Measurements from ENCODE around the gene SDK1. TPM values are rescaled to one million over a fixed set of nuclear protein-coding genes. Genes with fewer than 3 reads are reported as not detected.

SDK1 gene
- total and polyA plus RNA-seq, 10 of the 15 experiments (the other 5 are each of a cell fraction or from before 2014, with no cell fraction given) = 0.14 to 0.33 TPM; not detected in 8

DNA sequence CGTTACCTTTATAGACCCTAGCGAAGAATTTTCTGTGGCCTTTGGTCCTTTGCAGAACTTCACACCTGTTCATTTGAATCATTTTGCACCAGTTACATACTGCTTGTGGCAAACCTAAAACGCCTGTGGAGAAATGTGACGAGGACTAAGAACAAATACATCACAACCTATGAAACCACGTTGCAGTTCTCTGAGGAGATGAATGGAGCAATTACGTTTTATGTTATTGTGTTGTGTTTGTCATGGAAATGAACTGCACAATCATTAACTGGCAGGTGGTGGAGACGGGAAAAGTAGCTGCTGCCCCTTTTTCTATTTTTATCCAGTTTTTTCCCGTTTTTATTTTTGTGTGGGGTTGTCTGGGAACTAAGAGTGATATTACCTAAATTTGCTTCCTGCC is 505.5 kb downstream of the SDK1 start:
- no peak overlapping the region for H3K27ac ChIP-seq (ENCODE audit: control insufficient read depth, insufficient read depth)
- POLR2A ChIA-PET = no interaction called here
- intact Hi-C loops (cut with micrococcal nuclease; ENCODE audit: unreplicated experiment) (no loop called here), in situ Hi-C loops (cut with MboI) (no loop called here)
- RAD21 ChIA-PET (ENCODE audit: unreplicated experiment) = no interaction called here
- TF ChIP-seq CHD1 (IDR thresholded peaks at IDR 0.05; ENCODE audit: low read depth, low read length) (no peak), ZSCAN29 (IDR thresholded peaks at IDR 0.05) (no peak), POLR2A (IDR thresholded peaks at IDR 0.05; ENCODE audit: low read depth, low read length) (no peak), FOXK2 (IDR thresholded peaks at IDR 0.05) (no peak), HCFC1 (IDR thresholded peaks at IDR 0.05; ENCODE audit: low read length) (no peak), ESRRA (IDR thresholded peaks at IDR 0.05; ENCODE audit: low read length) (no peak), MTA3 (IDR thresholded peaks at IDR 0.05; ENCODE audit: borderline replicate concordance, low read length) (no peak), ETV6 (conservative IDR thresholded peaks at IDR 0.05 in 1 of 2, IDR thresholded peaks at IDR 0.05 in 1 of 2; ENCODE audit: borderline replicate concordance in 1 of 2, low read depth in 1 of 2) (no peak)
- TF ChIP-seq, protein P1, sequence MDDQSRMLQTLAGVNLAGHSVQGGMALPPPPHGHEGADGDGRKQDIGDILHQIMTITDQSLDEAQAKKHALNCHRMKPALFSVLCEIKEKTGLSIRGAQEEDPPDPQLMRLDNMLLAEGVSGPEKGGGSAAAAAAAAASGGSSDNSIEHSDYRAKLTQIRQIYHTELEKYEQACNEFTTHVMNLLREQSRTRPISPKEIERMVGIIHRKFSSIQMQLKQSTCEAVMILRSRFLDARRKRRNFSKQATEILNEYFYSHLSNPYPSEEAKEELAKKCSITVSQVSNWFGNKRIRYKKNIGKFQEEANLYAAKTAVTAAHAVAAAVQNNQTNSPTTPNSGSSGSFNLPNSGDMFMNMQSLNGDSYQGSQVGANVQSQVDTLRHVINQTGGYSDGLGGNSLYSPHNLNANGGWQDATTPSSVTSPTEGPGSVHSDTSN (IDR thresholded peaks at IDR 0.05; ENCODE audit: insufficient replicate concordance, low read depth, low read length) = no peak
- TF ChIP-seq, protein P2, sequence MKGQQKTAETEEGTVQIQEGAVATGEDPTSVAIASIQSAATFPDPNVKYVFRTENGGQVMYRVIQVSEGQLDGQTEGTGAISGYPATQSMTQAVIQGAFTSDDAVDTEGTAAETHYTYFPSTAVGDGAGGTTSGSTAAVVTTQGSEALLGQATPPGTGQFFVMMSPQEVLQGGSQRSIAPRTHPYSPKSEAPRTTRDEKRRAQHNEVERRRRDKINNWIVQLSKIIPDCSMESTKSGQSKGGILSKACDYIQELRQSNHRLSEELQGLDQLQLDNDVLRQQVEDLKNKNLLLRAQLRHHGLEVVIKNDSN (IDR thresholded peaks at IDR 0.05; ENCODE audit: borderline replicate concordance, extremely low read length, insufficient read depth, low read depth, low read length) = no peak
- H3K9ac ChIP-seq (ENCODE audit: control insufficient read depth, insufficient read depth, low read length) = no peak overlapping the region
- H3K36me3 ChIP-seq (ENCODE audit: control insufficient read depth in 2 of 2, insufficient read depth in 2 of 2, low read length in 1 of 2) = no peaks in the 10 kb centered on the region
- no peak overlapping the region for H2AFZ ChIP-seq (ENCODE audit: control insufficient read depth, low read depth, low read length)
- no peak overlapping the region for H3K4me2 ChIP-seq (ENCODE audit: control insufficient read depth, insufficient read depth)
- 34% methylated on average over 8 of the region's 8 CpGs for WGBS (ENCODE audit: insufficient coverage, insufficient replicate concordance, low lambda C conversion rate, missing lambda C conversion rate)
- H3K4me1 ChIP-seq (ENCODE audit: control insufficient read depth, insufficient read depth, low read length) = no peaks in the 10 kb centered on the region
- no TSS peak for BruUV-seq (replicated peaks)
- CTCF ChIA-PET = no interaction called here
- H3K27me3 ChIP-seq (replicated peaks in 1 of 2; ENCODE audit: control insufficient read depth in 2 of 2, insufficient read depth in 2 of 2, low read length in 1 of 2) = no peaks in the 10 kb centered on the region
- FAIRE-seq (no peak), DNase-seq (ENCODE audit: low read depth, low spot score) (no peak), ATAC-seq (no peak)
- H3K4me3 ChIP-seq = no peak overlapping the region
- SMC1A ChIA-PET (ENCODE audit: uncharacterized antibody, unreplicated experiment) = no interaction called here
- no peaks in the 10 kb centered on the region for H3K79me2 ChIP-seq (ENCODE audit: control insufficient read depth, insufficient read depth, low read length)
- no peaks in the 10 kb centered on the region; the same call in 2 of the 3 replicates for H3K9me3 ChIP-seq (replicated peaks; ENCODE audit: control insufficient read depth, insufficient read depth, low read length)
- no peaks in the 10 kb centered on the region for H4K20me1 ChIP-seq (ENCODE audit: control insufficient read depth, insufficient read depth)

Measured in GM12878 (cell line).